IMR-90 (cell line): Measurements from ENCODE around the gene ZNF133. TPM values are rescaled to one million over a fixed set of nuclear protein-coding genes. Genes with fewer than 3 reads are reported as not detected.

Experiments
- ATAC-seq: fragments of 200-7000 bp; cut with Tn5 transposase; 2 replicates; pipeline ENCODE4 v1.9.1; 2020; ENCODE audit warnings: low read depth, mild to moderate bottlenecking, moderate library complexity
- BruUV-seq: library from RNA; stranded (reverse); fragments of 400-500 nt; replicated peaks from 2 replicates; lab custom pipeline; 2021; lab: Mats Ljungman, UMichigan
- CTCF ChIA-PET: fragments of 300-600 bp; formaldehyde crosslinking; extraction: SDS; loops from one replicate; lab custom pipeline; 2021; ENCODE audit warnings: antibody characterized with exemption; lab: Yijun Ruan, JAX
- POLR2A ChIA-PET: fragments of 300-600 bp; sonication (Branson Sonifier 250); formaldehyde crosslinking; loops from one replicate; lab custom pipeline; 2022; ENCODE audit warnings: antibody characterized with exemption; ENCODE audit not compliant: unreplicated experiment; lab: Charles Lee
- DNase-seq: peaks from one replicate; pipeline ENCODE4 v3.0.0; 2013
- H2AFZ ChIP-seq: replicated peaks from 2 replicates; pipeline ENCODE3; 2013; ENCODE audit warnings: low read length, mild to moderate bottlenecking; ENCODE audit not compliant: poor library complexity
- H2AK5ac ChIP-seq: 2 replicates; pipeline ENCODE4 v1.6.1; 2013; ENCODE audit warnings: low read depth, low read length, inconsistent platforms
- H2AK9ac ChIP-seq: replicated peaks from 2 replicates; pipeline ENCODE3; 2013; ENCODE audit warnings: mild to moderate bottlenecking, low read depth, low read length, moderate library complexity; ENCODE audit not compliant: poor library complexity
- H2BK120ac ChIP-seq: 2 replicates; pipeline ENCODE4 v1.6.1; 2013; ENCODE audit warnings: low read depth, low read length, inconsistent platforms
- H2BK15ac ChIP-seq: 3 replicates; pipeline ENCODE4 v1.6.1; 2013; ENCODE audit warnings: low read depth, low read length, inconsistent platforms
- H2BK20ac ChIP-seq: 2 replicates; pipeline ENCODE4 v1.6.1; 2013; ENCODE audit warnings: low read depth, mild to moderate bottlenecking, inconsistent platforms, low read length, moderate library complexity
- H2BK5ac ChIP-seq: 2 replicates; pipeline ENCODE4 v1.6.1; 2013; ENCODE audit warnings: mild to moderate bottlenecking, low read depth, low read length, inconsistent platforms; ENCODE audit not compliant: poor library complexity, severe bottlenecking
- H3K14ac ChIP-seq: replicated peaks from 2 replicates; pipeline ENCODE4 v1.6.1; 2013; ENCODE audit warnings: low read depth, low read length, inconsistent platforms
- H3K18ac ChIP-seq: 2 replicates; pipeline ENCODE4 v1.6.1; 2013; ENCODE audit warnings: low read depth, low read length, control low read depth
- H3K23ac ChIP-seq: 2 replicates; pipeline ENCODE4 v1.6.1; 2013; ENCODE audit warnings: low read depth, low read length, inconsistent platforms
- H3K27ac ChIP-seq: 2 replicates; pipeline ENCODE4 v1.5.1; 2013; ENCODE audit warnings: mild to moderate bottlenecking, control low read depth, low read length; ENCODE audit not compliant: insufficient read depth
- H3K27me3 ChIP-seq: 2 replicates; pipeline ENCODE4 v1.6.1; 2013; ENCODE audit warnings: low read length; ENCODE audit not compliant: control insufficient read depth, insufficient read depth
- H3K36me3 ChIP-seq: 2 replicates; pipeline ENCODE4 v1.6.1; 2013; ENCODE audit warnings: low read length, mixed read lengths; ENCODE audit not compliant: control insufficient read depth, insufficient read depth
- H3K4ac ChIP-seq: 2 replicates; pipeline ENCODE4 v1.6.1; 2013; ENCODE audit warnings: low read depth, low read length, inconsistent platforms
- H3K4me1 ChIP-seq: 2 replicates; pipeline ENCODE4 v1.6.1; 2013; ENCODE audit warnings: low read length, mixed read lengths; ENCODE audit not compliant: control insufficient read depth, insufficient read depth
- H3K4me2 ChIP-seq: 2 replicates; pipeline ENCODE4 v1.6.1; 2013; ENCODE audit warnings: low read depth, mild to moderate bottlenecking, control low read depth, low read length, moderate library complexity
- H3K4me3 ChIP-seq: 2 replicates; pipeline ENCODE4 v1.5.1; 2013; ENCODE audit warnings: low read depth, mild to moderate bottlenecking, control low read depth, low read length, moderate library complexity; ENCODE audit not compliant: insufficient read depth
- H3K56ac ChIP-seq: 2 replicates; pipeline ENCODE4 v1.6.1; 2013; ENCODE audit warnings: low read length, inconsistent platforms; ENCODE audit not compliant: insufficient read depth; ENCODE audit errors: extremely low read depth
- H3K79me1 ChIP-seq, 2 experiments: 2 replicates each; pipeline ENCODE4 v1.6.1; 2013; ENCODE audit warnings: low read length in 2 of 2, inconsistent platforms in 1 of 2, low read depth in 1 of 2
- H3K9ac ChIP-seq: 2 replicates; pipeline ENCODE4 v1.6.1; 2013; ENCODE audit warnings: low read depth, low read length, control low read depth
- H3K9me1 ChIP-seq: 2 replicates; pipeline ENCODE4 v1.6.1; 2013; ENCODE audit warnings: low read length, inconsistent platforms; ENCODE audit not compliant: insufficient read depth
- H3K9me3 ChIP-seq: 2 replicates; pipeline ENCODE4 v1.6.1; 2013; ENCODE audit warnings: low read length; ENCODE audit not compliant: control insufficient read depth, insufficient read depth
- H4K20me1 ChIP-seq: 2 replicates; pipeline ENCODE4 v1.6.1; 2013; ENCODE audit warnings: low read length, inconsistent platforms; ENCODE audit not compliant: insufficient read depth
- H4K5ac ChIP-seq: 2 replicates; pipeline ENCODE4 v1.6.1; 2013; ENCODE audit warnings: mild to moderate bottlenecking, low read depth, low read length, control low read depth
- H4K8ac ChIP-seq, 2 experiments: 2 replicates each; pipeline ENCODE4 v1.6.1; 2013; ENCODE audit warnings: low read depth in 2 of 2, low read length in 2 of 2, control low read depth in 1 of 2, inconsistent platforms in 1 of 2
- H4K91ac ChIP-seq: 2 replicates; pipeline ENCODE4 v1.6.1; 2013; ENCODE audit warnings: low read depth, low read length, inconsistent platforms; ENCODE audit not compliant: insufficient read depth
- BHLHE40 ChIP-seq: fragments of 150-350 bp; IDR thresholded peaks from 2 replicates; pipeline ENCODE4 v1.6.1; 2016; ENCODE audit warnings: mild to moderate bottlenecking, low read depth, low read length
- CEBPB ChIP-seq: IDR thresholded peaks from 2 replicates; pipeline ENCODE4 v1.6.1; 2012; ENCODE audit warnings: low read depth, low read length, improper control_type of control experiment
- CHD1 ChIP-seq: IDR thresholded peaks from 2 replicates; pipeline ENCODE4 v1.6.1; 2012; ENCODE audit warnings: low read depth, low read length, improper control_type of control experiment
- FOS ChIP-seq: fragments of 150-350 bp; IDR thresholded peaks from 2 replicates; pipeline ENCODE4 v1.6.1; 2016; ENCODE audit warnings: low read depth, low read length
- MAZ ChIP-seq: IDR thresholded peaks from 2 replicates; pipeline ENCODE4 v1.6.1; 2012; ENCODE audit warnings: low read depth, mild to moderate bottlenecking, low read length, improper control_type of control experiment, moderate library complexity, borderline replicate concordance
- MXI1 ChIP-seq: IDR thresholded peaks from 2 replicates; pipeline ENCODE4 v1.6.1; 2012; ENCODE audit warnings: low read depth, mild to moderate bottlenecking, low read length, moderate library complexity, borderline replicate concordance
- NFE2L2 ChIP-seq: fragments of 150-350 bp; IDR thresholded peaks from 2 replicates; pipeline ENCODE4 v1.6.1; 2016; ENCODE audit warnings: low read depth, mild to moderate bottlenecking, low read length
- POLR2A ChIP-seq: IDR thresholded peaks from 2 replicates; pipeline ENCODE4 v1.6.1; 2012; ENCODE audit warnings: mild to moderate bottlenecking, low read depth, low read length
- RAD21 ChIP-seq: IDR thresholded peaks from 2 replicates; pipeline ENCODE4 v1.6.1; 2012; ENCODE audit warnings: low read length, improper control_type of control experiment
- RCOR1 ChIP-seq: IDR thresholded peaks from 2 replicates; pipeline ENCODE4 v1.6.1; 2012; ENCODE audit warnings: mild to moderate bottlenecking, low read length, improper control_type of control experiment; ENCODE audit not compliant: insufficient replicate concordance
- RFX5 ChIP-seq: IDR thresholded peaks from 2 replicates; pipeline ENCODE4 v1.8.0; 2012; ENCODE audit warnings: low read depth, mild to moderate bottlenecking, low read length, moderate library complexity
- SMC3 ChIP-seq: fragments of 150-350 bp; IDR thresholded peaks from 2 replicates; pipeline ENCODE4 v1.6.1; 2016; ENCODE audit warnings: low read depth, mild to moderate bottlenecking, antibody characterized with exemption, low read length, moderate library complexity
- USF2 ChIP-seq: fragments of 150-350 bp; IDR thresholded peaks from 2 replicates; pipeline ENCODE4 v1.6.1; 2017; ENCODE audit warnings: mild to moderate bottlenecking, antibody characterized with exemption, low read length, low read depth
- WGBS, 2 experiments: methylation state at CpG; one replicate each; pipeline versions ENCODE4 v1.1.5 to v1.1.7; 2013; ENCODE audit warnings: missing lambda C conversion rate in 2 of 2; ENCODE audit not compliant: insufficient read length in 1 of 2; ENCODE audit errors: extremely low coverage in 2 of 2; 5-methylcytosine and 5-hydroxymethylcytosine counted together
- dilution Hi-C: fragments of 300-500 bp; cut with HindIII; formaldehyde crosslinking; loops from one replicate; pipeline ENCODE4 v1.14.3; 2018; ENCODE audit warnings: low sequenced_read_pairs; ENCODE audit not compliant: unreplicated experiment
- in situ Hi-C: fragments of 300-500 bp; cut with MboI; formaldehyde crosslinking; loops from 3 replicates; pipeline ENCODE4 v1.14.3; 2019; ENCODE audit warnings: low sequenced_read_pairs, inconsistent platforms, mixed read lengths
- intact Hi-C: fragments of 100-400 bp; cut with micrococcal nuclease; formaldehyde crosslinking; loops from 2 replicates; pipeline ENCODE4 v1.10.0; 2022
- polyA plus RNA-seq, 3 experiments: library from polyadenylated mRNA; depleted of rRNA; stranded (reverse); fragments of >200 nt; gene quantifications; 2 replicates each; pipeline ENCODE4 v1.2.3, GENCODE V29; 2012; ENCODE audit warnings: low replicate concordance in 1 of 3
- total RNA-seq: library from RNA; depleted of rRNA; stranded (reverse); fragments of >200 nt; gene quantifications from 2 replicates; pipeline ENCODE4 v1.2.3, GENCODE V29; 2012
- TF ChIP-seq, protein P1 (sequence below): fragments of 150-350 bp; IDR thresholded peaks from 2 replicates; pipeline ENCODE4 v1.6.1; 2016; ENCODE audit warnings: low read depth, mild to moderate bottlenecking, low read length, moderate library complexity, borderline replicate concordance
- TF ChIP-seq, protein P2 (sequence below): conservative IDR thresholded peaks from 2 replicates; pipeline ENCODE4 v1.5.1; 2012; ENCODE audit warnings: mild to moderate bottlenecking, low read depth, low read length, improper control_type of control experiment

The ZNF133 gene
- total and polyA plus RNA-seq, 2 of the 4 experiments (the other 2 are of a cell fraction) = 18.3 to 33.5 TPM

GRCh38 chr20:18326990-18327389 is 38.7 kb downstream of the ZNF133 start:
- Histone ChIP-seq H3K23ac (no peak overlapping the region), H3K14ac (no peak overlapping the region), H2AK5ac (no peak overlapping the region), H2BK20ac (no peak overlapping the region), H3K36me3 (no peaks in the 10 kb centered on the region), H2BK15ac (no peak overlapping the region), H3K4ac (no peak overlapping the region), H3K9me3 (peaks cover 4% of the 10 kb centered on the region; the same call in 1 of the 2 replicates), H4K20me1 (no peaks in the 10 kb centered on the region), H4K91ac (no peak overlapping the region), H2AK9ac (no peak overlapping the region), H4K8ac (no peak overlapping the region), H2AFZ (no peak overlapping the region), H3K9me1 (no peaks in the 10 kb centered on the region), H2BK5ac (no peak overlapping the region), H3K56ac (no peak overlapping the region), H3K4me2 (no peak overlapping the region), H3K4me3 (no peak overlapping the region), H2BK120ac (no peak overlapping the region), H3K9ac (no peak overlapping the region), H4K5ac (no peak overlapping the region), H3K18ac (no peak overlapping the region), H3K4me1 (peaks cover 4% of the 10 kb centered on the region; the same call in 1 of the 2 replicates), H3K27ac (no peak overlapping the region), H3K79me1 (no peaks in the 10 kb centered on the region), H3K27me3 (no peaks in the 10 kb centered on the region)
- DNase-seq = no peak
- TF ChIP-seq RCOR1 (no peak), MXI1 (no peak), BHLHE40 (no peak), USF2 (no peak), RFX5 (no peak), CHD1 (no peak), POLR2A (no peak), MAZ (no peak), FOS (no peak), NFE2L2 (no peak), CEBPB (no peak), RAD21 (no peak), SMC3 (no peak)
- TF ChIP-seq, protein P1, sequence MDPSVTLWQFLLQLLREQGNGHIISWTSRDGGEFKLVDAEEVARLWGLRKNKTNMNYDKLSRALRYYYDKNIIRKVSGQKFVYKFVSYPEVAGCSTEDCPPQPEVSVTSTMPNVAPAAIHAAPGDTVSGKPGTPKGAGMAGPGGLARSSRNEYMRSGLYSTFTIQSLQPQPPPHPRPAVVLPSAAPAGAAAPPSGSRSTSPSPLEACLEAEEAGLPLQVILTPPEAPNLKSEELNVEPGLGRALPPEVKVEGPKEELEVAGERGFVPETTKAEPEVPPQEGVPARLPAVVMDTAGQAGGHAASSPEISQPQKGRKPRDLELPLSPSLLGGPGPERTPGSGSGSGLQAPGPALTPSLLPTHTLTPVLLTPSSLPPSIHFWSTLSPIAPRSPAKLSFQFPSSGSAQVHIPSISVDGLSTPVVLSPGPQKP = no peak
- TF ChIP-seq, protein P2, sequence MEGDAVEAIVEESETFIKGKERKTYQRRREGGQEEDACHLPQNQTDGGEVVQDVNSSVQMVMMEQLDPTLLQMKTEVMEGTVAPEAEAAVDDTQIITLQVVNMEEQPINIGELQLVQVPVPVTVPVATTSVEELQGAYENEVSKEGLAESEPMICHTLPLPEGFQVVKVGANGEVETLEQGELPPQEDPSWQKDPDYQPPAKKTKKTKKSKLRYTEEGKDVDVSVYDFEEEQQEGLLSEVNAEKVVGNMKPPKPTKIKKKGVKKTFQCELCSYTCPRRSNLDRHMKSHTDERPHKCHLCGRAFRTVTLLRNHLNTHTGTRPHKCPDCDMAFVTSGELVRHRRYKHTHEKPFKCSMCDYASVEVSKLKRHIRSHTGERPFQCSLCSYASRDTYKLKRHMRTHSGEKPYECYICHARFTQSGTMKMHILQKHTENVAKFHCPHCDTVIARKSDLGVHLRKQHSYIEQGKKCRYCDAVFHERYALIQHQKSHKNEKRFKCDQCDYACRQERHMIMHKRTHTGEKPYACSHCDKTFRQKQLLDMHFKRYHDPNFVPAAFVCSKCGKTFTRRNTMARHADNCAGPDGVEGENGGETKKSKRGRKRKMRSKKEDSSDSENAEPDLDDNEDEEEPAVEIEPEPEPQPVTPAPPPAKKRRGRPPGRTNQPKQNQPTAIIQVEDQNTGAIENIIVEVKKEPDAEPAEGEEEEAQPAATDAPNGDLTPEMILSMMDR = no peak
- dilution Hi-C loops (no loop called here), intact Hi-C loops (no loop called here), in situ Hi-C loops (no loop called here)
- ChIA-PET POLR2A (no interaction called here), CTCF (no interaction called here)
- no CpG with 5 or more reads among the region's 2 CpGs for WGBS, 2 experiments
- no peak for ATAC-seq
- no TSS peak for BruUV-seq
